ENCODE measurements around the gene SCAMP4.

The SCAMP4 gene

DNA sequence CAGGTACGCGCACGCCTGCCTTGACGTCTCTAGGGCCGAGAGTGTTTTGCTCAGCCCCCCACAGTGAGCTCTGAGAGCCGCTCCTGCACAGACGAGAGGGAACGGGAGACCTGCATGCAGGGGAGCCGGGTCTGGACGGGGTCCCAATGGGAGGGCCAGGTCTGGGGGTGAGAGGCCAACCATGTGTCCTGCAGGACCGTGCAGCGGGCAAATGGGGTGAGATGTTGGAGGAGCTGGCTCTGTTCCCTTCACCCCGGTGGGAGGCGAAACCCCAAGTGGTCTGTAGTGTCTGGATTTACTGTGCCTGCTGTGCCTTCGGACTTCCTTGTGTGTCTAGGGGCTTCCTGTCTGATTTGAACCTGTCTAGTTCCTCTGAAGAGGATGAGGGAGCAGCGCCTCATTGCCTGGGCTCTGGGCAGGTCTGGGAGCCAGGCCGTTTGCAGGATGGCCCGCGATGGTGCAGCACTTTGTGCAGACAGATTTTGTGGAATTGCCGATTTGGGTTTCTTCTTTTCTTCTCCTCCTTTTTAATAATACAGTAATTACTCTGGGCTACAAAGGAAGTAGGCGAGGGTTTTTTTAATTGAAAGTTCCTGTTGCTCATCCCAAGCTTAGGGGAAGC, 37.8 kb downstream of the SCAMP4 start:
- no peak for DNase-seq

DNA sequence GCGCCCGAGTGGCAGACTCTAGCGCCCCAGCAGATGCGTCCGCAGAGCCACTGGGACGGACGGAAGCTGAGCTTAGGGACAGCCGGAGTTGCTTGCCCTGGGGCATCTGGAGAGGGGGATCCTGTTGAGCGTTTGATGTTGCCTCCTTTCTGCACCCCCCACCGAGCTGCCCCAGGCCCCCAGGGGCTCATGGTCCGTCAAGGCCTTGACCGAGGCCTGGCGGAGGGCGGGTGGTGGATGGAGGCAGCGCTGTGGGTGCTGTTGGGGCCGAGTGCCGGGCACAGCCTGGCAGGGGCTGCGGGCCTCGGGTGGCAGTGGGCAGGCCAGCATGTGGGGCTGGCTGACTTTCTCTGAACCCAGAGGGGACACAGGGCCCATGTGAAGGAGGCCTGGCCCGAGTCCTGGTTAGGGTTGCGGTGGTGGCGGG, 38.5 kb downstream of the SCAMP4 start:
- no peak for DNase-seq

DNA sequence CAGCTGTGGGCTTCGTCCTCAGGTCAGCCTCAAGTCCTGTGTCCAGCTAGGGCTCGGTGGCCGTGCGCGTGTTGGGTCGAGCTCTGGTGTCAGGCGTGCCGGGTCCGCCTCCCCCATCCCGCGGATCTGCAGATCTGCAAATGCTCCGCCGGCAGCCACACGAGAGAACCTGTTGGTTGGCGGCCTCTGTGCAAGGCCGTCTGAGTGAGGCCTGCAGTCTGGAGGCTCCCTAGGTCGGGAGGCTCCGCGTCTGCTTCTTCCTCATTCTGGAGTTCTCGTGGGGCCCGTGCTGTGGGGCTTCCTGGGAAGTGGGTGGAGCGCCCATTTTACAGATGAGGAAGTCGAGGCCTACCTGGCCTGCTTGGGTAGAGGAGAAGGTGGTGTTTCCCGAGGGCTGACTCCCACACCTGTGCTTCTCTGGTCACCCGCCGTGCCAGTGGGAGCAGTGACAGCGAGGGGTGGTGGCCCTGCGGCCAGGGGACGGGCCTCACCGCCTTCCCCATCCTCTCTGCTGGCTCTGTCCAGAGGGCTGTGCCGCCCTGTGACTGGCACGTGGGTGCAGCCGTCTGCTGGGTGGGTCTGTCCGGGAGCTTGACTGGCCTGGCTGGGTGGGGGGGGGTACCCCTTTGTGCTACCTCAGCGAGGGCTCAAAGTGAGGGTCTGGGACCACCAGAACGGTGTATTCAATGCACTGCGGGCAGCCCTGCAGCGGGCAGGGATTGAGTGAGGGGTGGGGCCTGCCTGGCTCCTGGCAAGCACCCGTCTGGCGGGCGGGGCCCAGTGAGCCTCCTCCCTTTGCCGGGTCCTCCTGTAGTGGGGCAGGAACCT, 39.1 kb downstream of the SCAMP4 start:
- no peak for DNase-seq

DNA sequence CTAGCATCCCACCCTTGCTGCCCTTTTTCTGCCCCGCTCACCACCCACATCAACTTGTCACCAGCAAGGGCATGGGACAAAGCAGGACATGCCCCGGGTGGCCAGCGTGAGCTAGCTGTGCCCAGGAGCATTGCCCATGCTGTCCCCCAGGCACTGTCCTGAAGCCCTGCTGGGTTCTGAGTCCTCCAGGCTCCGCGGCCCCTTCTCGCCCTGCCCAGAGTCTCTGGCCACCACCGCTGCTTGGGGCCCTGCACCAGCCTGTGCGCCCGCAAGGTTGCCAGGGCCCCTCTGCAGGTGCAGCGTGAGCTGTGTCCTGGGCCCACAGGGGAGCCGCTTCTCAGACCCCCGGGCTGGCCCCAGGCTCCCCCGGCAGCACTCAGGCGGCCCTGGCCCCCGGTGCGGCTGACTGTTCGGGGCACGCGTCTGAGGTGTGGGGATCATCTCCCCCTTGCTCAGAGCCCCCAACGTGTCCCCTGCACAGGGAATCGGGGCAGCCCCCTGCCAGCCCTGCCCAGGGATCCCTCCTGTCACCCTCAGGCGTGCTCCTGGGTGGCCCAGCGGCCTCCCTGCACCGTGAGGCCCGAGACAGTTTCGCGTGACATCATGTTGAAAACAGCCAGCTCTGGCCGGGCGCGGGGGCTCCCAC, 39.8 kb downstream of the SCAMP4 start:
- no peak for DNase-seq

DNA sequence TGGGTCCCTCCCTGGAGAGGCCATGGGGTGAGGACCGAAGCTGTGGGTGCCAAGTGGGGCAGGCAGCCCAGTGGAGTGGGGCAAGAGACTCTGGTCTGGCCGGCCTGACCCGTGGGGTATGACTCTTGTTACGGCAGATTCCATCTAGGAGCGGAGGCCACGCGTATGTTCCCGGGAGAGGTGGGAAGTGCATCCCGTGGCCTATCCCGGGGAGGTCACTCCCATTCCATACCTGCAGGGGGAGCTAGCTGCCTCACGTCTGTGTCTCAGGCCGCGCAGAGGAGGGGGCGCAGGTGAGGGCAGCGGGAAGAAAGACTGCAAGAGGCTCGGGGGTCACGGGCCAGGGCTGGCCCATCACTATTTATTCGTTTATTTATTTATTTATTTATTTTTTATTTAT, 40.7 kb downstream of the SCAMP4 start:
- DNase-seq: peak; percentile 32

DNA sequence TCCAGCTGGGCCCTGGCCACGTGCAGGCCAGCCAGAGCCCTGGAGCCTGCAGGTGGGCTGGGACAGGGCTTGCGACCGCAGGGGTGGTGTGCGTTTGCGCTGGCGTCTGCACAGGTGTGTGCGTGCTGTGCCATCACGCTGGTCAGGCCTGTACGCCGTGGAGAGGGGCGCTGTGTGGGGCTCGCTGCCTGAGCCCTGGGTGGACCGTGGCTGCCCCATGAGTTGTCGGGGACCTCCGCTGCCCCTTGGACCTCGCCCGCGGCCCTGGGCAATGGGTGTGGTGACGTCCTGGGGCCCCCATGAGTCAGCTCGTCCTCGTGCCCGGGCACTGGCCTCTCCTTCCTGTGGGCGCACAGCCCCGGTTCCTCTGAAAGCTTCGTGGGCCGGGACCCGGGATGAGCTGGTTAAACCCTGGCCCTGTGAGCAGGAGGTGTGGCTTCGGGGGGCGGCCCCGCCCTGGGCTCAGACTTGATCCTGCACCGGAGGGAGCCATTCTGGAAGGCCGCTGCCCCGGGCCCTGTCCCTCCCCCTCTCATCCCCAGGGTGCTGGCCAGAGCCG, 42.5 kb downstream of the SCAMP4 start:
- no peak for DNase-seq

DNA sequence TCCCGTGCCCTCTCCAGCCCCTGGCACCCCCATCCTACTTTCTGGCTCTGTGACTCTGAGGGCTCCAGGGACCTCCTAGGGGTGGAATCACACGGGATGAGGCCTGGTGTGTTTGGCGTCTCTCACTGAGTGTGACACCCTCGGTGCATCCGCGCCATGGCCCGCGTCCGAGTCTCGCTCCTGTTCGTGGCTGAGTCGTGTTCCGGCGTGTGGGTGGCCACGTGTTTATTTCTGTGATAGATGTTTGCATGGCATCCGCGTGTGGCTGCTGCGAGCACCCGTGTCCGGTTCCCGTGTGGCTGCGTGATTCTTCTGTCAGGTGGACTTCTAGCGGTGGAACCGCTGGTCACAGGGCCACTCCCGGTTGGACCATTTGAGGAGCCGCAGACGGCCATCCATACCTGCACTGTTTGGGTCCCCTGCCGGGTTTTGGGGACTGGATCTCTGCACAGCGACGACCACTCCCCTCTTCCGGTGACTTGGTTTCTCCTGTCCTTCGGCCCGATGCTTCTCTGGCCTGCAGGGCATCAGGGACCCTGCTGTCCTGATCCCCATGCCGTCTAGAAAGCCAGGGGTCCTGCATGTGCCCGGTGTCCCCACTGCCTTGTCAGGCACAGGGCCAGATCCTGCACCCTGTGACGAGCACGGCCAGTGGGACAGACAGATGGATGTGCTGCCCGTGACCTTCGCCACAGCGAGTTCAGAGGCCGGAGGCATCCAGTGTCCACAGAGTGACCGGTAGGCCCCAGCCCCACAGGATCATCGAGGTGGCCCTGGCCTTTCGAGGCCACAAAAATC, 44.3 kb downstream of the SCAMP4 start:
- DNase-seq: no peak

DNA sequence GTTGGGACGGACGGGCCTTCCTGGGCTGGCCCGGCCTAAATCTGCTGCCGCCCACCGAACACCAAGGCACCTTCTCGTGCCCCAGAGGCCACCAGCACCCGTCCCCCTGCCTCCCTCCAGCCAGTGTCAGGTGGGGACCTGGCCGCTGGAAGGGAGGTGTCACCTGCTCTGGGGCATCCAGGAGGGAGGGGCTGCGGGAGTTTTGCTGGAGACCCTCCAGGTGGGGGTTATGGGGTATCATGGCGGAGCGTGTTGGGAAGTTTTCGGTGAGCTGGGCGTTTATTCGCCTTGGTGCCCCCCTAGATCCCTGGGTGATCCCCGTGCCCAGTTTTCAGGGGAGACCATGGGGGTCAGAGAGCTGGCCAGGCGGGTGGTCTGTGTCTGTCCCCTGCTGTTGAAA, 45.4 kb downstream of the SCAMP4 start:
- DNase-seq: no peak

DNA sequence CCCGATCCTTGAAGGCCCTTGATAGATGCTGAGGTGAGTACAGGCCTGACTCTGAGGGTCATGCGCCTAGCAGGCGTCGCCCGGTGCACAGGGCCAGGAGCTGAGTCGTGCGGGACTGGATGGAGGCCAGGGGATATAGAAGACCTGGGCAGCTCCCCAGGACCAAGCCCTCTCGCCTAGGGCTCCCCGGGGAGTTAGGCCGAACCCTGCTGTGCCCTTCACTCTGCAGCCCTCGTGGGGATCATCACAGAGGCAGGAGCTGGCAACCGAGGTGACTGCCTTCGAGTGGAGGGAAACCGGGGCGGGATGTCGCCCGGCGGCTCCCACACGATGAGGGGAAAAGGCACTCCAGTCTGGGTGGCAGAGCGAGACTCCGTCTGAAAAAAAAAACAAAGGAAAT, 47.4 kb downstream of the SCAMP4 start:
- DNase-seq: no peak

DNA sequence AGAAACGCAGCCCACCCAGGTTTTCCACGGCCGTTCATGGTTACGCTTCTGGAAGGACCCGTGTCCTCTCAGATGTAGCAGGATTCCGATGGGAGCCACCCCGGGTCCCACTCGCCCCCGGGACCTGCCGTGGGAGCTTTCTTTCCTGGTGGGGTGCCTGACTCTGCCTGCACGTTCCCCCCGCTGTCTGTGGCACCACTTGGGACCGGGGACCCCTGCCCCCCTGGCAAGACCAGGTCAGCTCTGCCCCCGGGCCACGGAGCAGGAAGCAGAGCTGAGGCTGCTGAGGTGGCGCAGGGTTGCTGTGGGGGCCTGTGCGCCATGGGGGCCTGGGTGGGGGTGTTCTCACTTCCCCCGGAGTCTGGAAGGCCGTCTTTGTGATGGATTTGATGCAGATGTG, 47.8 kb downstream of the SCAMP4 start:
- DNase-seq: no peak

DNA sequence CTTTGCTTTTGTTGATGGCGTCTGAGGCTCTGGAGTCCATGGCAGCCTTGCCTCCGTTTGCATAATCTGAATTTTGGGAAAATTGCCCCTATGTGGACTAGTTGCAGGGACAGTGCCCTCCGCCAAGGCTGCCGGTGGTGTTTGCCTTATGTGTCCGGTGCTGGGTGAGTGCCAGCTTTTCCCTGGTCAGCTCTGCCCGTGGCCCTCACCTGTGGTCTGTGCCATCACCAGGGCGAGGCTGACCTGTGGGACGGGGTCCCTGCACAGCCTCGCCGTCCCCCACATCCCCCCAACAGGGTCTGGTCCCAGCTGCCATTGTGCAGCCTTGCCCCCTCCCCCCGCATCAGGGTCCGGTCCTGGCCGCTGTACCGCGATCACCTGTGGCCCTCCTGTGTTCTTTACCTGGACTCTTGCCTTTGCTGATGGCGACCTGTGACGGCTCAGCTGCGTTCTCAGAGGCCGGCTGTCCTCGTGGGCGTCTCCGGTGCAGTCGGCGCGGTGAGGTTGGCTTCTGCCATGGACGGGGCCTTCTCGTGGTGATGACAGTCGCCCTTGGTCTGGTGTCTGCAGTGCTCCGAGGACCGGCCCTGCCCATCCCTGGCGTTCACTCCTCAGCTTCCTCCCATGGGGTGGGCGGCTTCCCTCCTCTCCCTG, 48.4 kb downstream of the SCAMP4 start:
- no peak for DNase-seq

DNA sequence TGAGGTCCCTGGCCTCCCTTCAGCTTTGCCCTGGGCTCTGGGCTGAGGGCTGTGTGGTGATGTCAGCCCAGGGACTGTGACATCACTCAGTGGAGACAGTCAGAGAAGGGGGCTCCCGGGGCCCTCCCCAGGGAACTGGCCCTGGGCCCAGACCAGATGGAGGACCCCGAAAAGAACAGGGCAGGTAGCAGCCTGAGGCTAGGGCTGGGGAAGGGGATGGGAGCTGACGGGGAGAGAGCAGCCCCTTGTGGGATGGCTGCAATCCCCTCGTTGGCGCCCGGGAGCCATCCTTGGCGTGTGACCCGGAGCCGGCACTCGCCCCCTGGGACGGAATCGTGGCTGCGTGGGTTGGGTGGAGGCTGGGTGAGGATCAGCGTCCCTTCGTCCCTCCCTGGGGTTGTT, 49.3 kb downstream of the SCAMP4 start:
- no peak for DNase-seq

DNA sequence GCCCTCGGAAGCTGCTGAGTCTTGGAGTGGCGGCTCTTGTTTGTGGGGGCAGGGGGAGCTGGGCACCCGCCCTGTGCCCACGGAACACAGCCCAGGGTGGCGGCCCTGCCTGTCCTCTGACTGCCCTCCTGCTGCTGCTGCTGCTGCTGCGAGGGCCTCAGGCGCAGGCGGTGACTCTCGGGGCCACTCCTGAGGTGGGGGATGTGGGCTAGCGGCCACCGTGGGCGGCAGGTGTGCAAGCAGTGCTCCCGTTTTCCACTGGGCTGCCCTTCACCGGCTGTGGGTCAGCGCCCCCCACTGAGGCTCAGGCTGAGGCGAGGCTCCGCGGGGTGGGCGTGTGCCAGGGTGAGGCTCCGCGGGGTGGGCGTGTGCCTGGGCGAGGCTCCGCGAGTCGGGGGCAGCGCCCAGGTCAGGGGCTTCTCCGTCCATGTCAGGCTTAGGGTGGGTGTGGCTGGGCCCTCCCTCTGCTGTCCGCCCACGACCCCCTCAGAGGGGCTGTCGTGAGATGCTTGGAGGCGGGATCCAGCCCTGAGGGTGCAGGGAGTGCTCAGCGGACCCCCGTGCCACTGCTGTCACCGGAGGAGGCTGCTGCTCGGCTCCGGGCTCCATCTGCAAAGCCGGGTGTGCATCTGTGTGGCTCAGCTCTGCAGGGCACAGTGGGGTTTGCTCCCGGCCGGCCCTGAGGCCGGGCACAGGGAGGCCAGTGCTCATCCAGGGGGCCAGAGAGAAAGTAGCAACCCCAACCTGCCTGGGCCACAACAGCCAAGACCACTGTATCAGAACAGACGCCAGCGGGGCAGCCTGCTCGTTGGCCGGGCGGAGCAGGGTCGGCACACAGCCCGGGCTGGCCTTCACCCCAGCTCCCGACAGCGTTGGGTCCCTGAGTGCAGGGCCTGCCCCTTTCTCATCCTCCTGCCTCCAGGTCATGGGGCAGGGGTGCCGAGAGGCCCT, 50.2 kb downstream of the SCAMP4 start:
- DNase-seq: no peak

DNA sequence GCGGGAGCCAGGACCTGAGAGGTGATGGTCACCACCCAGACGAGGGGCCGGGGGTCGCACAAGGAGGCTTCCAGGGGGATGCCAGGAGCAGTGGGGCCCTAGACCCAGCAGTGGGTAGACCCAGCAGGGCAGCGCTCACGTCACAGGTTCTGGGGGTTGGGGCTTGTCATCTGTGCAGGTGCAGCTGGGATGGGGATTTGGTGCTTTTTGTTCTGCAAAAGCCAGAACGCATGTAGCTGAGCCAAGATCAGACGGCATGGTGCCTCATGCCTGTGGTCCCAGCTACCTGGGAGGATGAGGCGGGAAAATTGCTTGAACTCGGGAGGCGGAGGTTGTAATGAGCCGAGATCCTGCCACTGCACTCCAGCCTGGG, 50.9 kb downstream of the SCAMP4 start:
- no peak for DNase-seq

DNA sequence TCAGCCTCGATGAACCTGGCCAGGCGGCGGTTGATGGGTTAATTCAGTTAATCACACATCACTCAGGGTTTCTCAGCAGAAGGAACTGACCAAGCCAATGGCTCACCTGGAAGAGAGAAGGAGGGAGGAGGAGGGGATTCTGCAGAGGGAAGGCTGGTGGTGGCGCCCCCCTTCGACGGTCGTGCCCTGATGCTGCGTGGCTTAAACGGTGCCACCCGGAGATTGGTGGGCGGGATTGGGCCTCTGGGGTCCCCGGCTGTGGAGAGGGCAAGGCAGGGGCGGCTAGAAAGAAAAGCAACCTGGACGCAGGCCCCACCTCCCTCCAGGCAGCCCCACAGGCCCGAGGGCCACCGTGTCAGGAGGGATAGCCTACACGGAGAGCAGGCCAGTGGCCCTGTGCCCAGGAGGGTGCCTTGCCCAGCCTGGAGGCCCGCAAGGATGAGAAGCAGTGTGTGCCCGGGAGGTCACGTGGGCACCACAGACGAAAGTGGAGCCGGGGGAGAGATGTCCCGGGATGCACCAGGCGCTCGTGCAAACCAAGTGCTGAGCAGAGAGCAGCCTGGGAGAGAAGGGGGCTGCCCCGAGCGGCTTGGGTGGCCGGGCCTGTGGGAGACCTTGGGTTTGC, 51.8 kb downstream of the SCAMP4 start:
- no peak for DNase-seq

DNA sequence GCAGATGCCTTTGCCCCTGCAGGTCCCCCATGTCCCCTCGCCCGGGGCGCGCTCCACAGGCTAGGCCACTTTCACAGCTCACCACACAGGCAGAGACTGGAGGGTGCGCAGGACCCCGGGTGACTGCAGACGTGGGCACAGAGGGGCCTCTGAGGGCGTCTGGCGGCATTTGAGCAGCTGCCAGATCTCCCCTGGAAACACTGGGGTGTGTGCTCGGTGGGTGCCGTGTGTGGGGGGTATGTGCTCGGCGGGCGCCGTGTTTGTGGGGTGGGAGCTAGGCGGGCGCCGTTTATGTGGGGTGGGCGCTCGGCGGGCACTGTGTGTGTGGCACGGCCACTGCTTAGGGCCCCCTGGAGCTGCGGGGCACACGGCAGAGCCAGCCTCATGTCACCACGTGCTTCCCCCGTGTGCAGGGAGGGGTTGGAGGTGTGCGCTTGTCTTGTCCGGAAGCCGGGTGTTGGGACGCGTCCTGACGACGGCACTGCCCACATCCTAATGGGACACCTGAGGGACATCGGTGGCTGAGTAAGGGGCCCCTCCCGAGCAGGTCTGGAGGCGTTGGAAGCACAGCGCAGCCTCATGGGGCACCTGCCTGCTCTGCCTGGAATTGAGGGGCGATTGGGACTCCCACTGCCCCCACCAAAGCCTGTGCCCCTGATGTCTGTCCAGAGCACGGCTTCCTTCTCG, 52.5 kb downstream of the SCAMP4 start:
- DNase-seq: no peak

DNA sequence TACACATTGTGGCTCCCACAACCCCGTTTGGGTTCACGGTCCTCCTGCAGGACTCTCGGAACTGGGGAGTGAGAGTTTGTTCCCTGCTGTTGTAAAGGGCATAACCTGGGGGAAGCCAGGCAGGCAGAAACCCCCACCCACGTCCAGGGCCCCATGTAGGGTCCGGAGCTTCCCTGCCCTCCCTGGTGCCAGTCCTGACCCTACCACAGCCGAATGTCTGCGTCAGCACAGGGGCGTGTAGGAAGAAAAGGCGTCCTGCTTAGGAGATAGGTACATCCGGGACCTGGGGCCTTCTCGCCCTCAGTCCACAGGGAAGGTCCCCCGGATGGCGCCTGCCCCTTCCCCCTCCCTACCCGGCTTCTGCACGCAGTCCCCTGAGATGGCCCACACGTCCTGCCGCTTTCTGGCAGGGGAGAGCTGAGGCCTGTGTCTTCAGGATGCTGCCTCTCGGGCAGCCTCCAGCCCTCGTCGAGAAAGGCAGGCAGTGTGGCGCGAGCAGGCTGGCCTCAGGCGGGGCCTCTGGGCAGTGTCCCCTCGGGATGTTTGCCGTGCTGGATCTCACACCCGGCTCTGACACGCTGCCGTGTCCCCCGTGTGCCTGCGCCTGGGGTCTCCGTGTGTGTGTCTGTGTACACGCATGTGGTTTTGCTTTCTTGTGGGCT, 54.9 kb downstream of the SCAMP4 start:
- DNase-seq: no peak

DNA sequence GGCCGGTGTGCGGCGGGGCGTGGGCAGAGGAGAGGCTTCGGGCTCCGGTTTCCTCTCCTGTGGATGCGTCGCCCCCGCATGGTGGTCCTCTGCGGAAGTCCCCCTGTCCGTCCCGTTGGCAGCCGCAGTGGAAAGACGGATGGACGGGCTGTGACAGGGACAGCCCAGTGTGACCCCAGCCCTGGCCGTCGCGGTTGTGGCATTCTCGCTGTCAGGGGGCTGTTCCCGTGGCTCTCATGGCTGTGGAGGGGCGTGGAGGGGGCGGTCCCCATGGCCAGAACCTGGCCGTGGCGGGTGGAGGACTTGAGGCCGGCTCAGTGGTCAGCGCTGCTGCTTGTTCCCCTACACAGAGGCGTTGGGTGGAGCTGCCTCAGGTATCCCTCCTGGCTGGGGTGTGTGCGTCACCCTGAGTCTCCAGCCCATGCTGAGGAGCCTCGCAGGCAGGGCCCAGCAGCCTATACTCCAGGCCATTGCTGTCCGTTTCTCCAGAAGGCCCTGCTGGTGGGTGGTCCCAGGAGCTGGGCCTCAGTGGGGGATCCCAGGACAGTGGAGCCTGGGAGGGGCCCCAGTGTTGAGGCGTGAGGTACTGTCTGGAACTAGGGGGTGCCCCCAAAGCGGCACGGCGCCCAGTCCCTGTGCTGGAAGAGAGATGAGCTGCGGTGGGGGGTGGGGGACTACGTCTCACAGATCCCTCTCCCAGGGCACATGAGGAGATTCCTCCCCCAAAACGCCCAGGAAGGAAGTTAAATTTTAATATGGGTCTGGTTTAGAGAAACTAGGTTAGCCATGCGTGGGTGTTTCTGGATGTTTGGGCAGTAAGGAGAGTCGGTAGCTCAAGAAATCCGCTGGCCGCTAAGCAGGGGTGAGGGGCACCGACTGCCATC, 56.0 kb downstream of the SCAMP4 start:
- DNase-seq: no peak

DNA sequence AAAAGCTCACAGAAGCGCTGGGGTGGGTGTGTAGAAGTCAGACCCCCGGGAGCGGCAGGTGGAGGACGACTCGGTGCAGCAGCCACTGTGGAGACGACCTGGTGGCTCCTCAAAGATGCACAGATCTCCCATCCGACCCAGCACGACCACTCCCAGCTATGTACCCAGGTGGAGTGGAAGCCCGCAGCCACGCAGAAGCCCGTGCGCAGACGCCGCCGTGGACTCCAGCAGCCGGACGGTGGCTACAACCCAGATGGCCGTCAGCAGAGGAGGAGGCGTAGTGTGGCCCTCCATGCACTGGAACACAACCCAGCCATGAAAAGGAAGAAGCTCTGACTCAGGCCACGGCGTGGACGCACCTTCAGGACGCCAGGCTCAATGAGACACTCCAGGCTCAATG, 57.5 kb downstream of the SCAMP4 start:
- DNase-seq: no peak

Measured in stimulated activated CD4-positive, alpha-beta T cell treated with anti-CD3 and anti-CD28 coated beads, Interleukin-4, amount 100 ng/mL, for 24 hours (primary cell).